HG03571 (cell line): Measurements from ENCODE around the gene ACAD11.
"Not testable (repeated sequence)": the region's sequence is repeated elsewhere in the genome, so short reads cannot be mapped to it uniquely, and the experiment has no call there.

ENCODE experiments used
- ATAC-seq: cut with Tn5 transposase; IDR thresholded peaks from one replicate; pipeline ENCODE4 v1.9.1; 2021; ENCODE audit not compliant: unreplicated experiment

The ACAD11 gene

GRCh38 chr3:132650153-132650552 is 9.5 kb downstream of the ACAD11 start:
- ATAC-seq: no peak

GRCh38 chr3:132645058-132645457 is 14.6 kb downstream of the ACAD11 start:
- no peak for ATAC-seq

- no peak for ATAC-seq
These were observed 16.2 kb downstream of the ACAD11 start for GRCh38 chr3:132643366-132643765.

GRCh38 chr3:132642539-132642847 is 17.1 kb downstream of the ACAD11 start:
- ATAC-seq: no peak

- no peak for ATAC-seq
These were observed 17.6 kb downstream of the ACAD11 start for GRCh38 chr3:132641837-132642538.

GRCh38 chr3:132641427-132641826 is 18.2 kb downstream of the ACAD11 start:
- ATAC-seq: not testable (repeated sequence)

- no peak for ATAC-seq
These were observed 20.9 kb downstream of the ACAD11 start for GRCh38 chr3:132638706-132639105.

- no peak for ATAC-seq
These were observed 22.0 kb downstream of the ACAD11 start for GRCh38 chr3:132637590-132637989.

GRCh38 chr3:132635052-132635451 is 24.6 kb downstream of the ACAD11 start:
- ATAC-seq: no peak

GRCh38 chr3:132630612-132631011 is 29.0 kb downstream of the ACAD11 start:
- no peak for ATAC-seq

- ATAC-seq: no peak
These were observed 29.7 kb downstream of the ACAD11 start for GRCh38 chr3:132629928-132630327.

- ATAC-seq: no peak
These were observed 31.5 kb downstream of the ACAD11 start for GRCh38 chr3:132628157-132628556.

GRCh38 chr3:132626955-132627354 is 32.7 kb downstream of the ACAD11 start:
- no peak for ATAC-seq

- no peak for ATAC-seq
These were observed 34.0 kb downstream of the ACAD11 start for GRCh38 chr3:132625613-132626012.

- no peak for ATAC-seq
These were observed 34.8 kb downstream of the ACAD11 start for GRCh38 chr3:132624790-132625189.

- ATAC-seq: no peak
These were observed 36.0 kb downstream of the ACAD11 start for GRCh38 chr3:132623646-132624045.

GRCh38 chr3:132622761-132623160 is 36.8 kb downstream of the ACAD11 start:
- ATAC-seq: no peak

- no peak for ATAC-seq
These were observed 37.5 kb downstream of the ACAD11 start for GRCh38 chr3:132622148-132622547.

GRCh38 chr3:132616780-132617179 is 42.8 kb downstream of the ACAD11 start:
- ATAC-seq: no peak

- ATAC-seq: no peak
These were observed 43.7 kb downstream of the ACAD11 start for GRCh38 chr3:132615881-132616280.

- ATAC-seq: not testable (repeated sequence)
These were observed 44.3 kb downstream of the ACAD11 start for GRCh38 chr3:132615301-132615700.

- not testable (repeated sequence) for ATAC-seq
These were observed 53.0 kb downstream of the ACAD11 start for GRCh38 chr3:132606620-132607019.

- ATAC-seq: no peak
These were observed 53.5 kb downstream of the ACAD11 start for GRCh38 chr3:132606085-132606484.
